SK-N-SH (cell line): ENCODE data around the gene CD164L2. TPM values are rescaled to one million over a fixed set of nuclear protein-coding genes. Genes with fewer than 3 reads are reported as not detected.

Experiments used
- CTCF ChIA-PET: fragments of 300-600, 350-600 bp; formaldehyde crosslinking; extraction: SDS; loops from one replicate; lab custom pipeline; 2021; lab: Yijun Ruan, JAX
- POLR2A ChIA-PET: fragments of 350-600 bp; sonication (Branson Sonifier 250); formaldehyde crosslinking; extraction: SDS; loops from one replicate; lab custom pipeline; 2020; ENCODE audit warnings: antibody characterized with exemption, inconsistent platforms; lab: Yijun Ruan, JAX
- DNase-seq: peaks from one replicate; pipeline ENCODE4 v3.0.0; 2012
- H2AFZ ChIP-seq: fragments of 200-600 bp; sonication (generic); 2 replicates; pipeline ENCODE4 v1.8.1; 2016; ENCODE audit warnings: antibody characterized with exemption, mild to moderate bottlenecking, low read depth
- H3F3A ChIP-seq: fragments of 200-600 bp; sonication (generic); replicated peaks from 2 replicates; pipeline ENCODE3; 2016; ENCODE audit warnings: antibody characterized with exemption, mild to moderate bottlenecking; ENCODE audit not compliant: insufficient read depth
- H3K27ac ChIP-seq, 2 experiments: fragments of 200-500 bp in 1 of 2; fragments of 200-600 bp in 1 of 2; sonication (Bioruptor generic) in 1 of 2; sonication (generic), shearing (Covaris generic) in 1 of 2; 2 replicates each; pipeline versions ENCODE4 v1.5.1 to v1.6.1; 2014 to 2016; ENCODE audit warnings: low read depth in 2 of 2, inconsistent platforms in 1 of 2, low read length in 1 of 2, mild to moderate bottlenecking in 1 of 2, mixed read lengths in 1 of 2
- H3K27me3 ChIP-seq: fragments of 200-600 bp; sonication (generic), shearing (Covaris generic); 2 replicates; pipeline ENCODE4 v1.6.1; 2016; ENCODE audit warnings: mixed run types; ENCODE audit not compliant: insufficient read depth
- H3K36me3 ChIP-seq, 2 experiments: fragments of 200-500 bp in 1 of 2; fragments of 200-600 bp in 1 of 2; sonication (Bioruptor generic) in 1 of 2; sonication (generic) in 1 of 2; replicated peaks in 1 of 2; 2 replicates each; pipeline versions ENCODE3 to v1.5.1; 2014 to 2016; ENCODE audit warnings: low read length in 1 of 2, mild to moderate bottlenecking in 1 of 2; ENCODE audit not compliant: insufficient read depth in 2 of 2, control insufficient read depth in 1 of 2
- H3K4me1 ChIP-seq, 2 experiments: fragments of 200-500 bp in 1 of 2; fragments of 200-600 bp in 1 of 2; sonication (Bioruptor generic) in 1 of 2; sonication (generic), shearing (Covaris generic) in 1 of 2; 2 replicates each; pipeline versions ENCODE4 v1.5.1 to v1.6.1; 2014 to 2016; ENCODE audit warnings: low read depth in 1 of 2, low read length in 1 of 2, mixed run types in 1 of 2; ENCODE audit not compliant: insufficient read depth in 2 of 2, control insufficient read depth in 1 of 2
- H3K4me2 ChIP-seq: fragments of 200-600 bp; sonication (generic), shearing (Covaris generic); 2 replicates; pipeline ENCODE4 v1.6.1; 2017; ENCODE audit warnings: mixed run types
- H3K4me3 ChIP-seq, 2 experiments: fragments of 200-500 bp in 1 of 2; fragments of 200-600 bp in 1 of 2; sonication (Bioruptor generic) in 1 of 2; sonication (generic), shearing (Covaris generic) in 1 of 2; 2 replicates each; pipeline versions ENCODE4 v1.5.1 to v1.8.1; 2014 to 2016; ENCODE audit warnings: low read depth in 2 of 2, inconsistent platforms in 1 of 2, low read length in 1 of 2, mild to moderate bottlenecking in 1 of 2, mixed read lengths in 1 of 2, moderate library complexity in 1 of 2
- H3K79me2 ChIP-seq: fragments of 200-600 bp; sonication (generic); 2 replicates; pipeline ENCODE4 v1.8.1; 2017; ENCODE audit warnings: mild to moderate bottlenecking; ENCODE audit not compliant: insufficient read depth
- H3K9ac ChIP-seq: fragments of 200-600 bp; sonication (generic); 2 replicates; pipeline ENCODE4 v1.6.1; 2017; ENCODE audit warnings: mixed run types
- H3K9me2 ChIP-seq: fragments of 200-600 bp; sonication (generic); 2 replicates; pipeline ENCODE4 v1.6.1; 2017; ENCODE audit warnings: mixed run types
- H3K9me3 ChIP-seq: fragments of 200-600 bp; sonication (generic); 2 replicates; pipeline ENCODE4 v1.6.1; 2017; ENCODE audit warnings: mixed run types, mild to moderate bottlenecking, moderate library complexity
- H4K20me1 ChIP-seq: fragments of 200-600 bp; sonication (generic); 2 replicates; pipeline ENCODE4 v1.6.1; 2017; ENCODE audit warnings: mild to moderate bottlenecking, mixed run types; ENCODE audit not compliant: insufficient read depth
- ELF1 ChIP-seq: IDR thresholded peaks from 2 replicates; pipeline ENCODE4 v1.4.0; 2012
- EP300 ChIP-seq, 2 experiments: IDR thresholded peaks; 2 replicates each; pipeline versions ENCODE4 v1.4.0 to v1.6.1; 2012; ENCODE audit warnings: borderline replicate concordance in 1 of 2, low read depth in 1 of 2, low read length in 1 of 2
- FOSL2 ChIP-seq: IDR thresholded peaks from 2 replicates; pipeline ENCODE4 v1.4.0; 2012; ENCODE audit warnings: low read depth, mild to moderate bottlenecking, moderate library complexity, borderline replicate concordance
- JUND ChIP-seq: IDR thresholded peaks from 2 replicates; pipeline ENCODE4 v1.4.0; 2012
- MEF2A ChIP-seq: IDR thresholded peaks from 2 replicates; pipeline ENCODE4 v1.4.0; 2012; ENCODE audit warnings: low read depth, borderline replicate concordance
- MXI1 ChIP-seq: IDR thresholded peaks from 2 replicates; pipeline ENCODE4 v1.6.1; 2012; ENCODE audit warnings: mild to moderate bottlenecking, low read depth, low read length, improper control_type of control experiment
- NRF1 ChIP-seq: IDR thresholded peaks from 2 replicates; pipeline ENCODE4 v1.6.1; 2012; ENCODE audit warnings: low read depth, mild to moderate bottlenecking, low read length
- POLR2AphosphoS5 ChIP-seq: IDR thresholded peaks from 2 replicates; pipeline ENCODE4 v1.6.1; 2012; ENCODE audit warnings: low read depth, low read length
- REST ChIP-seq: IDR thresholded peaks from 2 replicates; pipeline ENCODE4 v1.6.1; 2012; ENCODE audit warnings: mild to moderate bottlenecking, low read depth, low read length, moderate library complexity
- RFX5 ChIP-seq: IDR thresholded peaks from 2 replicates; pipeline ENCODE4 v1.6.1; 2012; ENCODE audit warnings: mild to moderate bottlenecking, improper control_type of control experiment, low read length
- TAF1 ChIP-seq: IDR thresholded peaks from 2 replicates; pipeline ENCODE4 v1.6.1; 2012; ENCODE audit warnings: low read depth, mild to moderate bottlenecking, low read length, moderate library complexity, borderline replicate concordance
- TCF12 ChIP-seq: IDR thresholded peaks from 2 replicates; pipeline ENCODE4 v1.4.0; 2012
- YY1 ChIP-seq: IDR thresholded peaks from 2 replicates; pipeline ENCODE4 v1.4.0; 2012; ENCODE audit warnings: low read depth, mild to moderate bottlenecking
- WGBS: methylation state at CpG from one replicate; pipeline ENCODE4 v1.1.6; 2017; ENCODE audit warnings: low lambda C conversion rate; 5-methylcytosine and 5-hydroxymethylcytosine counted together
- polyA plus RNA-seq, 3 experiments: library from polyadenylated mRNA; depleted of rRNA; stranded (reverse); fragments of >200 nt; gene quantifications; 2 replicates each; pipeline ENCODE4 v1.2.3, GENCODE V29; 2012
- TF ChIP-seq, protein P1 (sequence below): IDR thresholded peaks from 2 replicates; pipeline ENCODE4 v1.4.0; 2012; ENCODE audit warnings: low read depth
- TF ChIP-seq, protein P2 (sequence below): fragments of 150-350 bp; IDR thresholded peaks from 2 replicates; pipeline ENCODE4 v1.6.1; 2017; ENCODE audit warnings: antibody characterized with exemption, low read length, low read depth, borderline replicate concordance
- TF ChIP-seq, protein P3 (sequence below): fragments of 200-600 bp; sonication (generic); IDR thresholded peaks from 2 replicates; pipeline ENCODE4 v1.6.1; 2017; ENCODE audit warnings: antibody characterized with exemption, mild to moderate bottlenecking, moderate library complexity

The CD164L2 gene
- polyA plus RNA-seq, 1 of the 3 experiments (the other 2 are of a cell fraction): 0.05 TPM

DNA sequence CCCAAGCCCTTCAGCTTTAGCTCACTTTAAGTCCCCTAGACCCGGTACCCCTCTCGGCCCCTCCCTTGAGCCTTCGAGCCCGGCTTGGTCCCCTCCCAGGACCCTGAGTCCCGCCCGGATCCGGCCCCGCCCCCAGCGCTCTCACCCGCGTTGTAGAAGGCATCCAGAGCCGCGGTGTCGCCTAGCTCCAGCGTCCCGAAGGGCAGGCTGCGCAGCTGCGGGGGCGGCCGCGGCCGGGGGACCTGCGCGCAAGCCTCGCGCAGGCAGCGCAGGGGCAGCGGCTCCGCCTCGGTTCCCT is 17.1 kb downstream of the CD164L2 start:
- POLR2A ChIA-PET: interaction anchor here (0.5 to 2.6 kb wide), 12 partner anchors 12 to 1282 kb away, joined by 3 to 24 read pairs (median 4); partner anchors contain the start of genes CD164L2 and GPR3
- peak overlapping the region; percentile 93 for H3K9ac ChIP-seq
- no peaks in the 10 kb centered on the region for H3K27me3 ChIP-seq
- DNase-seq: peak; percentile 92
- H3K4me2 ChIP-seq: peak overlapping the region; percentile 78
- peak overlapping the region; percentile 95 for H2AFZ ChIP-seq
- peak overlapping the region; percentile 74 to 94 for H3K27ac ChIP-seq
- H3K9me2 ChIP-seq: no peaks in the 10 kb centered on the region
- H3K79me2 ChIP-seq: peaks cover 9% of the 10 kb centered on the region; the same call in 1 of the 2 replicates
- peak; percentile 78 for TF ChIP-seq RFX5
- peak; percentile 5 for TF ChIP-seq POLR2AphosphoS5
- TF ChIP-seq NRF1: peak; percentile 65
- TF ChIP-seq EP300 (IDR thresholded peaks at IDR 0.05; ENCODE audit: borderline replicate concordance in 1 of 2, low read depth in 1 of 2, low read length in 1 of 2): no peak
- TF ChIP-seq FOSL2: no peak
- H4K20me1 ChIP-seq: no peaks in the 10 kb centered on the region
- H3K9me3 ChIP-seq: no peaks in the 10 kb centered on the region
- H3F3A ChIP-seq: peaks cover 9% of the 10 kb centered on the region
- peak overlapping the region; percentile 69 to 89 for H3K4me3 ChIP-seq
- peaks cover 0 to 24% of the 10 kb centered on the region in 2 experiments for H3K36me3 ChIP-seq
- 0% methylated on average over 9 of the region's 30 CpGs for WGBS
- peaks cover 4 to 14% of the 10 kb centered on the region in 2 experiments; a peak in 2 of 4 replicates for H3K4me1 ChIP-seq
- CTCF ChIA-PET: interaction anchor here (0.6 to 9.6 kb wide), 26 partner anchors 9 to 291 kb away, joined by 3 to 154 read pairs (median 4); partner anchors contain the start of genes CD164L2, FCN3 and TMEM222

DNA sequence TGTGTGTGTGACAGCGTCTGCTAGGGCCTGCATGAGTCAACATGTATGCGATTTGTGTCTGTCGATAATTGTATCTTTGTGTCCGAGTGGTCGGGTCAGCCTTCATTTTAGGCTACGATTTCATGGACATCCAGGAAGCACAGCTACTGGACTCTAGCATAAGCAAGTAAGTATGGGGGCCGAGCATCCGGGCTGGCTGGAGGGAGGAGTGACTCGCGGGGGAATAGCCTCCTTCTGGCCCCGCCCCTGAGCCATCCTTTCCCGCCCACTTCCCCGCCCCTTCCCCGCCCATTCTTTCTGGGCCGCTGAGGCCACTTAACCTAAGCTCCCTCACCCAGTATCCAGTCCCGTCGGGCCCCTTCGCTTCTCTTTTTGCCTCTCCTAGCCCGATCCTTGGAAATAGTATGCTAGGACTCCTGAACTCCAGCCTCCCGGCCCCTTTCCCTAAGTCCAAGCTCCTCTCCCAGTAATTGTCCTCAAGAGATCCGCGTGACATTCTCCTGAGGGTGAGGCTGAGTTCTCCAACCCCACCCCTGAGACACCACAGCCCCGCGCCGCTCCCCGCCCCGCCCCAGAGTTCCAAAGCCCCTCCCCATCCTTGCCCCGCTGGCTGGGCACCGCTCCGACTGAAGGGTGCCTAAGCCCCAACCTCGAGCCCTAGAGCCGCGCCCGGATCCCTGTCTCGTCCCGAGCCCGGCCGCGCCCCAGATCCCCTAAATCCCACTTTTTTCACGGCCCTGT is 17.6 kb downstream of the CD164L2 start:
- Histone ChIP-seq H4K20me1 (no peaks in the 10 kb centered on the region), H3K4me2 (peak overlapping the region; percentile 78), H3K4me3 (peak overlapping the region; percentile 69 to 89), H3K9me3 (no peaks in the 10 kb centered on the region), H3K9ac (peak overlapping the region; percentile 93), H3K4me1 (peaks cover 4 to 14% of the 10 kb centered on the region in 2 experiments; a peak in 2 of 4 replicates), H3K79me2 (peaks cover 9% of the 10 kb centered on the region; the same call in 1 of the 2 replicates), H3K27ac (peak overlapping the region; percentile 84 to 94), H3F3A (peaks cover 9% of the 10 kb centered on the region), H3K36me3 (peaks cover 0 to 27% of the 10 kb centered on the region in 2 experiments), H3K27me3 (no peaks in the 10 kb centered on the region), H3K9me2 (no peaks in the 10 kb centered on the region), H2AFZ (peak overlapping the region; percentile 95)
- CTCF ChIA-PET: interaction anchor here (0.6 to 9.6 kb wide), 29 partner anchors 10 to 292 kb away, joined by 3 to 154 read pairs (median 4); partner anchors contain the start of genes CD164L2, FCN3 and TMEM222
- WGBS: 2% methylated on average over 28 of the region's 40 CpGs
- POLR2A ChIA-PET: interaction anchor here (0.5 to 2.6 kb wide), 15 partner anchors 9 to 1444 kb away, joined by 3 to 24 read pairs (median 4); partner anchors contain the start of genes CD164L2 and GPR3
- no peak for TF ChIP-seq TCF12
- no peak for TF ChIP-seq MXI1
- TF ChIP-seq, protein P1, sequence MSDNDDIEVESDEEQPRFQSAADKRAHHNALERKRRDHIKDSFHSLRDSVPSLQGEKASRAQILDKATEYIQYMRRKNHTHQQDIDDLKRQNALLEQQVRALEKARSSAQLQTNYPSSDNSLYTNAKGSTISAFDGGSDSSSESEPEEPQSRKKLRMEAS: peak; percentile 29; the same call in 1 of the 2 replicates
- no peak for TF ChIP-seq YY1
- TF ChIP-seq MEF2A: no peak
- peak in 1 of 2 experiments; percentile 66; a peak in 3 of 4 replicates for TF ChIP-seq EP300 (IDR thresholded peaks at IDR 0.05; ENCODE audit: borderline replicate concordance in 1 of 2, low read depth in 1 of 2, low read length in 1 of 2)
- TF ChIP-seq JUND: no peak
- peak; percentile 46; the same call in 1 of the 2 replicates for TF ChIP-seq TAF1
- TF ChIP-seq, protein P2, sequence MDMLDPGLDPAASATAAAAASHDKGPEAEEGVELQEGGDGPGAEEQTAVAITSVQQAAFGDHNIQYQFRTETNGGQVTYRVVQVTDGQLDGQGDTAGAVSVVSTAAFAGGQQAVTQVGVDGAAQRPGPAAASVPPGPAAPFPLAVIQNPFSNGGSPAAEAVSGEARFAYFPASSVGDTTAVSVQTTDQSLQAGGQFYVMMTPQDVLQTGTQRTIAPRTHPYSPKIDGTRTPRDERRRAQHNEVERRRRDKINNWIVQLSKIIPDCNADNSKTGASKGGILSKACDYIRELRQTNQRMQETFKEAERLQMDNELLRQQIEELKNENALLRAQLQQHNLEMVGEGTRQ: no peak
- TF ChIP-seq, protein P3, sequence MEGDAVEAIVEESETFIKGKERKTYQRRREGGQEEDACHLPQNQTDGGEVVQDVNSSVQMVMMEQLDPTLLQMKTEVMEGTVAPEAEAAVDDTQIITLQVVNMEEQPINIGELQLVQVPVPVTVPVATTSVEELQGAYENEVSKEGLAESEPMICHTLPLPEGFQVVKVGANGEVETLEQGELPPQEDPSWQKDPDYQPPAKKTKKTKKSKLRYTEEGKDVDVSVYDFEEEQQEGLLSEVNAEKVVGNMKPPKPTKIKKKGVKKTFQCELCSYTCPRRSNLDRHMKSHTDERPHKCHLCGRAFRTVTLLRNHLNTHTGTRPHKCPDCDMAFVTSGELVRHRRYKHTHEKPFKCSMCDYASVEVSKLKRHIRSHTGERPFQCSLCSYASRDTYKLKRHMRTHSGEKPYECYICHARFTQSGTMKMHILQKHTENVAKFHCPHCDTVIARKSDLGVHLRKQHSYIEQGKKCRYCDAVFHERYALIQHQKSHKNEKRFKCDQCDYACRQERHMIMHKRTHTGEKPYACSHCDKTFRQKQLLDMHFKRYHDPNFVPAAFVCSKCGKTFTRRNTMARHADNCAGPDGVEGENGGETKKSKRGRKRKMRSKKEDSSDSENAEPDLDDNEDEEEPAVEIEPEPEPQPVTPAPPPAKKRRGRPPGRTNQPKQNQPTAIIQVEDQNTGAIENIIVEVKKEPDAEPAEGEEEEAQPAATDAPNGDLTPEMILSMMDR: no peak
- peak; percentile 70; the same call in 1 of the 2 replicates for TF ChIP-seq POLR2AphosphoS5
- no peak for TF ChIP-seq REST
- no peak for TF ChIP-seq FOSL2
- TF ChIP-seq ELF1: no peak
- peak; percentile 97 for DNase-seq
